Activated CD8-positive, alpha-beta memory T cell treated with anti-CD3 and anti-CD28 coated beads for 48 hours (primary cell): Measurements from ENCODE around the gene IMPA2.
A peak's percentile ranks its signal among the peaks of the same experiment; 100 is the strongest.
"Not testable (repeated sequence)": the region's sequence is repeated elsewhere in the genome, so short reads cannot be mapped to it uniquely, and the experiment has no call there.

Experiments
- DNase-seq, 3 experiments: peaks; one replicate each; pipeline ENCODE4 v3.0.0-alpha.2; 2020; ENCODE audit warnings: low read depth in 2 of 3, low spot score in 2 of 3

The IMPA2 gene

GRCh38 chr18:11981192-11981542 lies at the start of gene IMPA2:
TSS of gene IMPA2 (plus strand) at chr18:11981507. CDS start at chr18:11981670, 163 bp downstream.
- DNase-seq, result peak in 1 of 3 experiments; percentile 91

GRCh38 chr18:11932393-11932792 lies 48.9 kb upstream of the IMPA2 start:
- no peak for DNase-seq

GRCh38 chr18:11937874-11938478 lies 43.3 kb upstream of the IMPA2 start:
- DNase-seq, result peak; percentile 6 to 48 (median 45)

GRCh38 chr18:11940956-11941355 lies 40.4 kb upstream of the IMPA2 start:
- DNase-seq, result no peak

GRCh38 chr18:11943551-11943950 lies 37.8 kb upstream of the IMPA2 start:
- DNase-seq, result no peak

- no peak for DNase-seq
Measured at GRCh38 chr18:11944252-11944651, 37.1 kb upstream of the IMPA2 start.

GRCh38 chr18:11944786-11945185 lies 36.5 kb upstream of the IMPA2 start:
- DNase-seq, result no peak

- DNase-seq, result not testable (repeated sequence)
Measured at GRCh38 chr18:11945834-11946659, 35.3 kb upstream of the IMPA2 start.

GRCh38 chr18:11946756-11947155 lies 34.6 kb upstream of the IMPA2 start:
- DNase-seq, result no peak

GRCh38 chr18:11947214-11948191 lies 33.8 kb upstream of the IMPA2 start:
- DNase-seq, result peak; percentile 20 to 38 (median 21)

GRCh38 chr18:11948852-11949523 lies 32.3 kb upstream of the IMPA2 start:
- DNase-seq, result no peak

GRCh38 chr18:11950824-11951223 lies 30.5 kb upstream of the IMPA2 start:
- DNase-seq, result no peak

- DNase-seq, result no peak
Measured at GRCh38 chr18:11951390-11951851, 29.9 kb upstream of the IMPA2 start.

- no peak for DNase-seq
Measured at GRCh38 chr18:11953113-11953512, 28.2 kb upstream of the IMPA2 start.

GRCh38 chr18:11955239-11956029 lies 25.9 kb upstream of the IMPA2 start:
- DNase-seq, result no peak

- DNase-seq, result no peak
Measured at GRCh38 chr18:11956371-11957308, 24.7 kb upstream of the IMPA2 start.

GRCh38 chr18:11957636-11958035 lies 23.7 kb upstream of the IMPA2 start:
- no peak for DNase-seq

- DNase-seq, result not testable (repeated sequence)
Measured at GRCh38 chr18:11959651-11960050, 21.7 kb upstream of the IMPA2 start.
